Tibial artery (tissue), 4 donors: Measurements from ENCODE around the gene ONECUT3.

ENCODE experiments used
- DNase-seq, 2 donors: peaks; one replicate each; pipeline ENCODE4 v3.0.0-alpha.2; 2019
- H3K27ac ChIP-seq, 2 donors: fragments of 200-600 bp; sonication (generic) in 1 of 2; 1 replicate in 1 of 2; 2 replicates in 1 of 2; pipeline ENCODE4 v1.5.1; 2018 to 2019; ENCODE audit warnings: mild to moderate bottlenecking in 1 of 2
- H3K27me3 ChIP-seq, 2 donors: fragments of 200-600 bp; sonication (generic) in 1 of 2; one replicate each; pipeline versions ENCODE4 v1.5.1 to v1.6.0; 2016 to 2019
- H3K36me3 ChIP-seq, 3 donors: fragments of 200-600 bp; sonication (generic) in 2 of 3; one replicate each; pipeline ENCODE4 v1.5.1; 2016 to 2019; ENCODE audit warnings: mild to moderate bottlenecking in 2 of 3
- H3K4me1 ChIP-seq, 4 donors: fragments of 200-600 bp; sonication (generic) in 2 of 4; 1 replicate in 3 of 4; 2 replicates in 1 of 4; pipeline ENCODE4 v1.5.1; 2016 to 2019
- H3K4me3 ChIP-seq, 2 donors: fragments of 200-600 bp; sonication (generic) in 1 of 2; 1 replicate in 1 of 2; 2 replicates in 1 of 2; pipeline ENCODE4 v1.5.1; 2018 to 2019; ENCODE audit warnings: mild to moderate bottlenecking in 2 of 2
- H3K9me3 ChIP-seq, 3 donors: fragments of 200-600 bp; sonication (generic) in 1 of 3; one replicate each; pipeline ENCODE4 v1.5.1; 2016 to 2019
- intact Hi-C: fragments of 100-400 bp; cut with DNase I; formaldehyde crosslinking; loops from one replicate; pipeline ENCODE4 v1.15.0; 2023; ENCODE audit warnings: low total_unique reads
- TF ChIP-seq, protein P1 (sequence below), 2 experiments: fragments of 200-600 bp in 1 of 2; fragments of 450-650 bp in 1 of 2; IDR thresholded peaks; one replicate each; pipeline ENCODE4 v1.5.1; 2017 to 2019; ENCODE audit warnings: antibody characterized with exemption in 2 of 2, mild to moderate bottlenecking in 1 of 2, moderate library complexity in 1 of 2

ONECUT3 gene

GRCh38 chr19:1755467-1756171, 2.3 kb downstream of the ONECUT3 start:
- TF ChIP-seq, protein P1, sequence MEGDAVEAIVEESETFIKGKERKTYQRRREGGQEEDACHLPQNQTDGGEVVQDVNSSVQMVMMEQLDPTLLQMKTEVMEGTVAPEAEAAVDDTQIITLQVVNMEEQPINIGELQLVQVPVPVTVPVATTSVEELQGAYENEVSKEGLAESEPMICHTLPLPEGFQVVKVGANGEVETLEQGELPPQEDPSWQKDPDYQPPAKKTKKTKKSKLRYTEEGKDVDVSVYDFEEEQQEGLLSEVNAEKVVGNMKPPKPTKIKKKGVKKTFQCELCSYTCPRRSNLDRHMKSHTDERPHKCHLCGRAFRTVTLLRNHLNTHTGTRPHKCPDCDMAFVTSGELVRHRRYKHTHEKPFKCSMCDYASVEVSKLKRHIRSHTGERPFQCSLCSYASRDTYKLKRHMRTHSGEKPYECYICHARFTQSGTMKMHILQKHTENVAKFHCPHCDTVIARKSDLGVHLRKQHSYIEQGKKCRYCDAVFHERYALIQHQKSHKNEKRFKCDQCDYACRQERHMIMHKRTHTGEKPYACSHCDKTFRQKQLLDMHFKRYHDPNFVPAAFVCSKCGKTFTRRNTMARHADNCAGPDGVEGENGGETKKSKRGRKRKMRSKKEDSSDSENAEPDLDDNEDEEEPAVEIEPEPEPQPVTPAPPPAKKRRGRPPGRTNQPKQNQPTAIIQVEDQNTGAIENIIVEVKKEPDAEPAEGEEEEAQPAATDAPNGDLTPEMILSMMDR (IDR thresholded peaks at IDR 0.05): no peak
- H3K4me1 ChIP-seq: peaks cover 0 to 32% (median 23%) of the 10 kb centered on the region in 4 donors
- H3K4me3 ChIP-seq: no peak overlapping the region
- peaks cover 5 to 89% of the 10 kb centered on the region in 2 donors for H3K27me3 ChIP-seq
- intact Hi-C loops: no loop called here
- H3K9me3 ChIP-seq: no peaks in the 10 kb centered on the region
- no peak overlapping the region for H3K27ac ChIP-seq
- no peaks in the 10 kb centered on the region for H3K36me3 ChIP-seq
- DNase-seq: no peak

DNA sequence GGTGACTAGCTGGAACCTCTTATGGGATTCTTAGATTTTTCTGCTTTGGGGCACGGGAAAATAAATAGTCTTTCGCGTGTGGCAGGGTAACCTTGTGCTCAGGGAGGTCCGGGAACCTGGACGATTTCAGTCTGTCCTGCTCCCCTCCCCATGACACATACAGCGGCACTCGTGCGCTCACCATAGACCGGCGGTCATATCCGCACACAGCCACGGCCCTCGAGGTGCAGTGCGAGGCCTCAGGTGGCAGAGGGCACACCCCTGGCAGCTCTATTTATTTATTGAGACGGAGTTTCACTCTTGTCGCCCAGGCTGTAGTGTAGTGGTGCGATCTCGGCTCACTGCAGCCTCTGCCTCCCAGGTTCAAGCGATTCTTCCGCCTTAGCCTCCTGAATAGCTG, 3.0 kb downstream of the ONECUT3 start:
- intact Hi-C loops: no loop called here
- Histone ChIP-seq H3K27ac (no peak overlapping the region), H3K27me3 (peaks cover 4 to 89% of the 10 kb centered on the region in 2 donors), H3K9me3 (no peaks in the 10 kb centered on the region), H3K4me1 (peaks cover 0 to 32% (median 23%) of the 10 kb centered on the region in 4 donors), H3K36me3 (no peaks in the 10 kb centered on the region), H3K4me3 (no peak overlapping the region)
- TF ChIP-seq, protein P1 (IDR thresholded peaks at IDR 0.05): no peak
- DNase-seq: no peak

DNA sequence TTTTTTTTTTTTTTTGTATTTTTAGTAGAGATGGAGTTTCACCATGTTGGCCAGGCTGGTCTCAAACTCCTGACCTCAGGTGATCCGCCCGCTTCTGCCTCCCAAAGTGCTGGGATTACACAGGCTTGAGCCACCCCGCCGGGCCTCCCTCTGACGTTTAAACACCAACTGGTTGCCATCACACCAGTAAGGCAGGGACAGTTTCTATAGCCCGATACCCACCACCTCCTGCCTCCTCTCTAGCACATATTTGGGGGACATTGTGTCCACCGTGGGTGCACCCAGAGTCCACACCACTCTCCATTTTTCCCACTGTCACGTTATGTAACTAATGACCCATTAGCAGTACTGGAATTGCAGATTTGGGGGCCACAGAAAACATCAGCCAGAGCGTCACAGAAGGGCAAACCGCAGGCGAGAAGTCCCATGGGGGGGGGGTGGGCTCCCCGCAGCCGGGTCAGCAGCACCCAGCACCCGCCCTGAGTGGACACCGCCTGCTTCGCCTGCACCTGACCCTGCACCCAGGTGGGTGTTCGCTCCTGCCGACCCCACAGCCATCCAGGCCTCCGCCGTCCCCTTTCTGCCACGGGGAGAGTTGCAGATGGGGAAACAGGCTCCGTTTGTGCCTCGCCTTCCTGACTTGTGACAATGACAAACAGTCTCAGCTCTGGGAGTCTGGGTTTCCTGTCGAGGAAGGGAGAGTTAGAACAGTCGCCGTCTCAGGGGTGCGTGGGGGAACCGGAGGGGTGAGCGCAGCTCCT, 3.6 kb downstream of the ONECUT3 start:
- H3K27ac ChIP-seq: no peak overlapping the region
- TF ChIP-seq, protein P1 (IDR thresholded peaks at IDR 0.05): no peak
- no peaks in the 10 kb centered on the region for H3K36me3 ChIP-seq
- peaks cover 4 to 89% of the 10 kb centered on the region in 2 donors for H3K27me3 ChIP-seq
- intact Hi-C loops: no loop called here
- H3K9me3 ChIP-seq: no peaks in the 10 kb centered on the region
- no peak overlapping the region for H3K4me3 ChIP-seq
- peaks cover 0 to 32% (median 23%) of the 10 kb centered on the region in 4 donors for H3K4me1 ChIP-seq
- DNase-seq: no peak

DNA sequence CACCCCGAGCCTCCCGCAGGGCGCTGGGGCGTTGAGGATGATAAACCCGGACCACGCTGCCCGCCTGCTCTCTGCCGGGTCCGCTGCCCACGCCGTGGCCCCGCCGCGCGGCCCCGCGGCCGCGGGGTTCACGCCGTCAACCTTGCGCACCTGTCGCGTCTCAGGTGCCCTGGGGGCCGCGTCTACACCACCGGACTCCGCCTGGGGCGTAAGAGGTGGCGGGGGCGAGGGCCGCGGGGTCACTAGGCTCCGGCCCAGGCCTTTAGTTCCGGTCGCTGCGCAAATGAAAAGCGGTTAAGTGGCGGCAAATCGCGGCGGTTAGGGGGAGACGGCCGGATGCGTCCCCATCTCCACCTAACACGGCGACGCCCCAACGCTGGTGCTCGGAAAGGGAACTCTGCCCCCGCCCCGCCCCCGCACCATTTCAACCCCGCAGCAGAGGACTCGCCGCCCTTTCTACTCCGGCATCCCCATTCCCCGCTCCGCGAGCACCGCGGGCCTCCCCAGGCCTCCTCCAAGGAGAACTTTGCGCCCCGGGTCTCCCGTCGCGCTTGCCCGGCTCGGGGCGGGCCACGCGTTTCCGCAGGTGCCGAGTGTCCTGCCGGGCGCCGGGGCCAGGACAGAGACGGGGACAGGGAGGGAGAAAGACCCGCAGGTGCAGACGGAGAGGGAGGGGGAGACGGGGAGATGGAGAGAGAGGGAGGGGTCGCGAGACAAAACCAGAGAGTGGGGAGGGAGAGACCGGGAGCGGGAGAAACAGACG, 4.3 kb downstream of the ONECUT3 start:
- no peak for DNase-seq

DNA sequence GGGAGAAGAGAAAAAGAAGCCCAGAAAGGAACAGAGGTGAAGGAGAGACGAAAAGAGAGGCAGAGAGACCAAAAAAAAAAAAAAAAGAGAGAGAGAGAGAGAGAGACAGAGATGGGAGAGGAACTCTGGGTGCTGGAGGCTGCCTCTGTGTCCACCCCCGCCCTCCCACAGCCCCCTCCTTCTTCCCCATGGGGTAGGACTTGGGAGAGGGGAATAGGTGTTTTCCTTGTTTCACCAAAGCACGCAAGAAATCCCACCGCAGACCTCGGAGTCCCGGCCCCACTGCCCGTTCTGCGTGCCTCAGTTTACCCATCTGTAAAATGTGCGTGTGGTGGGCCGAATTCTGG, 4.9 kb downstream of the ONECUT3 start:
- intact Hi-C loops: no loop called here
- Histone ChIP-seq H3K27ac (no peak overlapping the region), H3K36me3 (no peaks in the 10 kb centered on the region), H3K4me1 (peaks cover 0 to 31% (median 23%) of the 10 kb centered on the region in 4 donors), H3K9me3 (no peaks in the 10 kb centered on the region), H3K4me3 (no peak overlapping the region), H3K27me3 (peaks cover 4 to 89% of the 10 kb centered on the region in 2 donors)
- DNase-seq: no peak
- TF ChIP-seq, protein P1 (IDR thresholded peaks at IDR 0.05): no peak

More for the DNA sequence above, 4.3 kb downstream of the ONECUT3 start:
- intact Hi-C loops: no loop called here
- no peaks in the 10 kb centered on the region for H3K9me3 ChIP-seq
- H3K4me1 ChIP-seq: peaks cover 0 to 32% (median 23%) of the 10 kb centered on the region in 4 donors
- TF ChIP-seq, protein P1 (IDR thresholded peaks at IDR 0.05): no peak
- no peak overlapping the region for H3K27ac ChIP-seq
- H3K4me3 ChIP-seq: no peak overlapping the region
- peaks cover 4 to 89% of the 10 kb centered on the region in 2 donors for H3K27me3 ChIP-seq
- H3K36me3 ChIP-seq: no peaks in the 10 kb centered on the region
